ENCODE measurements around the gene DLG2. TPM values are rescaled to one million over a fixed set of nuclear protein-coding genes. Genes with fewer than 3 reads are reported as not detected.

DLG2 gene
- polyA plus RNA-seq, 3 donors = 0.24 to 0.39 TPM; not detected in 1

- no peaks in the 10 kb centered on the region for H3K36me3 Mint-ChIP-seq
- TF ChIP-seq, protein P1, sequence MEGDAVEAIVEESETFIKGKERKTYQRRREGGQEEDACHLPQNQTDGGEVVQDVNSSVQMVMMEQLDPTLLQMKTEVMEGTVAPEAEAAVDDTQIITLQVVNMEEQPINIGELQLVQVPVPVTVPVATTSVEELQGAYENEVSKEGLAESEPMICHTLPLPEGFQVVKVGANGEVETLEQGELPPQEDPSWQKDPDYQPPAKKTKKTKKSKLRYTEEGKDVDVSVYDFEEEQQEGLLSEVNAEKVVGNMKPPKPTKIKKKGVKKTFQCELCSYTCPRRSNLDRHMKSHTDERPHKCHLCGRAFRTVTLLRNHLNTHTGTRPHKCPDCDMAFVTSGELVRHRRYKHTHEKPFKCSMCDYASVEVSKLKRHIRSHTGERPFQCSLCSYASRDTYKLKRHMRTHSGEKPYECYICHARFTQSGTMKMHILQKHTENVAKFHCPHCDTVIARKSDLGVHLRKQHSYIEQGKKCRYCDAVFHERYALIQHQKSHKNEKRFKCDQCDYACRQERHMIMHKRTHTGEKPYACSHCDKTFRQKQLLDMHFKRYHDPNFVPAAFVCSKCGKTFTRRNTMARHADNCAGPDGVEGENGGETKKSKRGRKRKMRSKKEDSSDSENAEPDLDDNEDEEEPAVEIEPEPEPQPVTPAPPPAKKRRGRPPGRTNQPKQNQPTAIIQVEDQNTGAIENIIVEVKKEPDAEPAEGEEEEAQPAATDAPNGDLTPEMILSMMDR (IDR thresholded peaks at IDR 0.05) = no peak
Observed at GRCh38 chr11:84751371-84751770, 875.8 kb downstream of the DLG2 start.

GRCh38 chr11:84747871-84748270 is 879.3 kb downstream of the DLG2 start:
- Histone ChIP-seq H3K9ac (ENCODE audit: insufficient read depth, low read length, poor library complexity, severe bottlenecking) (no peak overlapping the region), H3K4me3 (replicated peaks in 1 of 3; ENCODE audit: low read depth in 2 of 3, low read length in 3 of 3) (no peak overlapping the region), H3K9me3 (replicated peaks in 1 of 2; ENCODE audit: control insufficient read depth in 1 of 2, insufficient read depth in 1 of 2, low read length in 2 of 2) (no peaks in the 10 kb centered on the region), H2AFZ (ENCODE audit: insufficient read depth, low read depth, low read length, poor library complexity, severe bottlenecking) (no peak overlapping the region), H3K27me3 (ENCODE audit: control insufficient read depth in 2 of 2, insufficient read depth in 2 of 2, low read length in 2 of 2) (no peaks in the 10 kb centered on the region), H3K27ac (ENCODE audit: low read depth in 1 of 2, low read length in 2 of 2) (no peak overlapping the region), H3K36me3 (replicated peaks in 1 of 2; ENCODE audit: control insufficient read depth in 1 of 2, insufficient read depth in 2 of 2, low read length in 2 of 2) (no peaks in the 10 kb centered on the region), H3K79me2 (ENCODE audit: insufficient read depth, low read length) (no peaks in the 10 kb centered on the region), H4K20me1 (ENCODE audit: insufficient read depth, low read length) (no peaks in the 10 kb centered on the region), H3K4me1 (ENCODE audit: control insufficient read depth in 1 of 2, insufficient read depth in 2 of 2, low read length in 2 of 2) (no peaks in the 10 kb centered on the region), H3K4me2 (replicated peaks; ENCODE audit: extremely low read depth, low read length, poor library complexity, severe bottlenecking) (no peak overlapping the region)
- H3K4me1 Mint-ChIP-seq = no peaks in the 10 kb centered on the region
- H3K9me3 Mint-ChIP-seq = peaks cover 0 to 1% (median 0%) of the 10 kb centered on the region in 7 donors
- no peak overlapping the region for H3K27ac Mint-ChIP-seq
- no peak overlapping the region for H3K4me3 Mint-ChIP-seq
- TF ChIP-seq, protein P1 (IDR thresholded peaks at IDR 0.05) = no peak
- H3K36me3 Mint-ChIP-seq = no peaks in the 10 kb centered on the region
- WGBS (ENCODE audit: insufficient coverage) = 17% methylated on average over 2 of the region's 2 CpGs
- H3K27me3 Mint-ChIP-seq (ENCODE audit: low read depth in 3 of 3) = peaks cover 0 to 3% (median 0%) of the 10 kb centered on the region in 3 donors
- intact Hi-C loops (cut with micrococcal nuclease) = no loop called here
- no peak for DNase-seq

More at GRCh38 chr11:84751371-84751770, 875.8 kb downstream of the DLG2 start:
- WGBS (ENCODE audit: insufficient coverage) = no CpG with 5 or more reads among the region's 2 CpGs
- Histone ChIP-seq H3K4me1 (ENCODE audit: control insufficient read depth in 1 of 2, insufficient read depth in 2 of 2, low read length in 2 of 2) (no peaks in the 10 kb centered on the region), H3K36me3 (replicated peaks in 1 of 2; ENCODE audit: control insufficient read depth in 1 of 2, insufficient read depth in 2 of 2, low read length in 2 of 2) (no peaks in the 10 kb centered on the region), H3K4me2 (replicated peaks; ENCODE audit: extremely low read depth, low read length, poor library complexity, severe bottlenecking) (no peak overlapping the region), H3K9me3 (replicated peaks in 1 of 2; ENCODE audit: control insufficient read depth in 1 of 2, insufficient read depth in 1 of 2, low read length in 2 of 2) (no peaks in the 10 kb centered on the region), H3K79me2 (ENCODE audit: insufficient read depth, low read length) (no peaks in the 10 kb centered on the region), H3K27me3 (ENCODE audit: control insufficient read depth in 2 of 2, insufficient read depth in 2 of 2, low read length in 2 of 2) (no peaks in the 10 kb centered on the region), H2AFZ (ENCODE audit: insufficient read depth, low read depth, low read length, poor library complexity, severe bottlenecking) (no peak overlapping the region), H4K20me1 (ENCODE audit: insufficient read depth, low read length) (no peaks in the 10 kb centered on the region), H3K27ac (ENCODE audit: low read depth in 1 of 2, low read length in 2 of 2) (no peak overlapping the region), H3K9ac (ENCODE audit: insufficient read depth, low read length, poor library complexity, severe bottlenecking) (no peak overlapping the region), H3K4me3 (replicated peaks in 1 of 3; ENCODE audit: low read depth in 2 of 3, low read length in 3 of 3) (no peak overlapping the region)
- Mint-ChIP-seq H3K9me3 (peaks cover 0 to 4% (median 0%) of the 10 kb centered on the region in 7 donors), H3K4me3 (no peak overlapping the region), H3K27me3 (ENCODE audit: low read depth in 3 of 3) (no peaks in the 10 kb centered on the region), H3K27ac (no peak overlapping the region), H3K4me1 (no peaks in the 10 kb centered on the region)
- intact Hi-C loops (cut with micrococcal nuclease) = no loop called here
- no peak for DNase-seq

Data from CD14-positive monocyte (primary cell).